HepG2 (cell line): Measurements from ENCODE around the gene RNF10. TPM values are rescaled to one million over a fixed set of nuclear protein-coding genes. Genes with fewer than 3 reads are reported as not detected.
A peak's percentile ranks its signal among the peaks of the same experiment; 100 is the strongest.

Source experiments
- ASH2L ChIP-seq: fragments of 300-600, 200-600 bp; sonication (generic); IDR thresholded peaks from 2 replicates; pipeline ENCODE4 v1.7.0; 2017; ENCODE audit warnings: low read depth, mild to moderate bottlenecking, moderate library complexity, mixed read lengths, low read length; ENCODE audit not compliant: insufficient read length
- ATF5 ChIP-seq: sonication (generic); formaldehyde crosslinking; IDR thresholded peaks from 2 replicates; pipeline ENCODE4 v1.4.0; 2020; ENCODE audit warnings: mild to moderate bottlenecking, low read depth, missing genetic modification reagents
- ELF1 ChIP-seq: sonication (generic); formaldehyde crosslinking; IDR thresholded peaks from 2 replicates; pipeline ENCODE4 v1.4.0; 2020; ENCODE audit warnings: missing genetic modification reagents
- FOXK2 ChIP-seq: fragments of 450-650 bp; IDR thresholded peaks from 2 replicates; pipeline ENCODE4 v1.6.1; 2016
- GMEB2 ChIP-seq: IDR thresholded peaks from 2 replicates; pipeline ENCODE4 v1.6.1; 2016; ENCODE audit warnings: missing biosample characterization, missing genetic modification reagents, low read depth
- KDM5A ChIP-seq: fragments of 200-600 bp; sonication (generic); IDR thresholded peaks from 2 replicates; pipeline ENCODE4 v1.7.0; 2018; ENCODE audit warnings: antibody characterized with exemption, mild to moderate bottlenecking, low read length, borderline replicate concordance
- KLF16 ChIP-seq, 2 experiments: sonication (generic) in 1 of 2; formaldehyde crosslinking in 1 of 2; IDR thresholded peaks; 2 replicates each; pipeline versions ENCODE4 v1.6.1 to v1.8.0; 2016 to 2023; ENCODE audit warnings: missing genetic modification reagents in 2 of 2, missing compliant biosample characterization in 1 of 2
- MAZ ChIP-seq, 2 experiments: sonication (generic) in 1 of 2; formaldehyde crosslinking in 1 of 2; IDR thresholded peaks; 2 replicates each; pipeline versions ENCODE4 v1.5.0 to v1.6.1; 2012 to 2020; ENCODE audit warnings: low read depth in 2 of 2, mild to moderate bottlenecking in 2 of 2, borderline replicate concordance in 1 of 2, improper control_type of control experiment in 1 of 2, low read length in 1 of 2, missing genetic modification reagents in 1 of 2, moderate library complexity in 1 of 2
- MTA1 ChIP-seq: sonication (generic); formaldehyde crosslinking; IDR thresholded peaks from 2 replicates; pipeline ENCODE4 v1.4.0; 2020; ENCODE audit warnings: missing genetic modification reagents, mild to moderate bottlenecking, borderline replicate concordance
- MYC ChIP-seq: sonication (generic); formaldehyde crosslinking; IDR thresholded peaks from 2 replicates; pipeline ENCODE4 v1.9.0; 2021; ENCODE audit warnings: missing genetic modification reagents, borderline replicate concordance
- NFAT5 ChIP-seq: sonication (generic); formaldehyde crosslinking; IDR thresholded peaks from 2 replicates; pipeline ENCODE4 v1.4.0; 2020; ENCODE audit warnings: missing genetic modification reagents
- NFYB ChIP-seq: sonication (generic); formaldehyde crosslinking; IDR thresholded peaks from 2 replicates; pipeline ENCODE4 v1.4.0; 2020; ENCODE audit warnings: missing genetic modification reagents
- POLR2G ChIP-seq: fragments of 200-400 bp; formaldehyde crosslinking; IDR thresholded peaks from 2 replicates; pipeline ENCODE4 v1.6.1; 2018; ENCODE audit warnings: mild to moderate bottlenecking, low read depth, low read length, moderate library complexity
- SOX13 ChIP-seq, 3 experiments: fragments of 450-650 bp in 1 of 3; sonication (generic) in 1 of 3; formaldehyde crosslinking in 1 of 3; IDR thresholded peaks in 2 of 3; conservative IDR thresholded peaks in 1 of 3; 2 replicates each; pipeline versions ENCODE4 v1.5.0 to v1.6.1; 2016 to 2020; ENCODE audit warnings: antibody characterized with exemption in 1 of 3, mild to moderate bottlenecking in 1 of 3, missing compliant biosample characterization in 1 of 3, missing genetic modification reagents in 1 of 3, moderate library complexity in 1 of 3
- ZBTB3 ChIP-seq: sonication (generic); formaldehyde crosslinking; IDR thresholded peaks from 2 replicates; pipeline ENCODE4 v1.4.0; 2020; ENCODE audit warnings: low read depth, mild to moderate bottlenecking, moderate library complexity, missing genetic modification reagents, borderline replicate concordance
- ZFP37 ChIP-seq: sonication (generic); formaldehyde crosslinking; IDR thresholded peaks from 2 replicates; pipeline ENCODE4 v1.4.0; 2020; ENCODE audit warnings: missing genetic modification reagents, borderline replicate concordance
- ZNF3 ChIP-seq: IDR thresholded peaks from 2 replicates; pipeline ENCODE4 v1.7.0; 2017; ENCODE audit warnings: inconsistent platforms
- ZNF577 ChIP-seq: sonication (generic); formaldehyde crosslinking; IDR thresholded peaks from 2 replicates; pipeline ENCODE4 v1.4.0; 2020; ENCODE audit warnings: mild to moderate bottlenecking, low read depth, missing genetic modification reagents, borderline replicate concordance
- ZNF746 ChIP-seq: sonication (generic); formaldehyde crosslinking; IDR thresholded peaks from 2 replicates; pipeline ENCODE4 v1.8.0; 2022; ENCODE audit warnings: mild to moderate bottlenecking, missing genetic modification reagents
- polyA plus RNA-seq, 8 experiments: library from polyadenylated mRNA; depleted of rRNA in 3 of 8; stranded (reverse) in 7 of 8; unstranded in 1 of 8; fragments of >200 nt; fragmentation: Illumina TruSeq in 4 of 8; extraction: Trizol in 4 of 8; gene quantifications; 2 replicates each; pipeline versions ENCODE4 v1.2.1 to v1.2.3, GENCODE V29; 2011 to 2016; ENCODE audit warnings: low read depth in 4 of 8, missing spikeins in 1 of 8, mixed read lengths in 1 of 8; ENCODE audit not compliant: insufficient read depth in 1 of 8
- total RNA-seq, 5 experiments: library from RNA; depleted of rRNA; stranded (reverse); fragments of >200 nt; fragmentation: Illumina TruSeq; extraction: Trizol; gene quantifications; 2 replicates each; pipeline ENCODE4 v1.2.3, GENCODE V29; 2016; ENCODE audit warnings: low read depth in 1 of 5

Gene RNF10
- total and polyA plus RNA-seq, 2 of the 13 experiments (the other 11 are each of a cell fraction or from before 2014, with no cell fraction given) = 62.5 to 88.0 TPM

- TF ChIP-seq GMEB2 (CRISPR knock-in tag) (no peak), MTA1 (CRISPR knock-in tag) (0 out of 2 replicates have a peak, but pooled peaks have one; percentile 26), ZNF746 (CRISPR knock-in tag) (no peak), MAZ (IDR thresholded peaks at IDR 0.05; ENCODE audit: borderline replicate concordance, low read depth, low read length) (peak; percentile 13; the same call in 1 of the 2 replicates), MAZ (CRISPR knock-in tag; IDR thresholded peaks at IDR 0.05; ENCODE audit: low read depth) (no peak; the same call in 1 of the 2 replicates), FOXK2 (no peak), MYC (peak; percentile 65; the same call in 1 of the 2 replicates), NFYB (no peak), ZBTB3 (CRISPR knock-in tag) (peak; percentile 66; the same call in 1 of the 2 replicates), ATF5 (no peak), KLF16 (CRISPR knock-in tag; IDR thresholded peaks at IDR 0.05) (0 out of 4 replicates have a peak, but pooled peaks of 1 of the 2 experiments have one; percentile 18), KDM5A (peak; percentile 67; the same call in 1 of the 2 replicates), ZFP37 (CRISPR knock-in tag) (no peak), ASH2L (peak; percentile 93), SOX13 (IDR thresholded peaks at IDR 0.05) (no peak), SOX13 (CRISPR knock-in tag; conservative IDR thresholded peaks at IDR 0.05 in 1 of 2, IDR thresholded peaks at IDR 0.05 in 1 of 2) (no peak), ZNF577 (CRISPR knock-in tag) (no peak), ZNF3 (CRISPR knock-in tag) (no peak), ELF1 (peak; percentile 81), POLR2G (peak; percentile 96), NFAT5 (no peak)
Measured at GRCh38 chr12:120534203-120534702, at the start of gene RNF10 (continued).
